GM12873 (cell line): ENCODE data around the gene KICS2.

Experiments used
- TF ChIP-seq, protein P1 (sequence below): IDR thresholded peaks from 2 replicates; pipeline ENCODE4 v1.5.1; 2012; ENCODE audit warnings: low read depth, mild to moderate bottlenecking, moderate library complexity, low read length, control low read depth; ENCODE audit not compliant: insufficient read depth; ENCODE audit errors: missing control alignments

Gene KICS2

DNA sequence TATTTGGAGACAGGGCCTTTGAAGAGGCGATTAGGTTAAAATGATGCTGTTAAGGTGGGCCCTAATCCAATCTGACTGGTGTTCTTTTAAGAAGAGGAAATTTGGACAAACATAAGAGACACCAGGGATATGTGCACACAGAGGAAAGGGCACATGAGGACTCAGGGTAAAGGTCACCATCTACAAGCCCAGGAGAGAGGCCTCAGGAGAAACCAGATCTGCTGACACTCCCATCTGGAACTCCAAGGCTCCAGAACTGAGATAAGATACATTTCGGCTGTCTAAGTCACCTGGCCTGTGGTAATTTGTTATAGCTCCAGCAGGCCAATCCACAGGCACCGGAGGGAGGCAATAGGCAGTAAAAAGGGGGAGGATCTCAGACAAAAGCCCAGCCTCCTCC is 48.6 kb downstream of the KICS2 start:
- TF ChIP-seq, protein P1, sequence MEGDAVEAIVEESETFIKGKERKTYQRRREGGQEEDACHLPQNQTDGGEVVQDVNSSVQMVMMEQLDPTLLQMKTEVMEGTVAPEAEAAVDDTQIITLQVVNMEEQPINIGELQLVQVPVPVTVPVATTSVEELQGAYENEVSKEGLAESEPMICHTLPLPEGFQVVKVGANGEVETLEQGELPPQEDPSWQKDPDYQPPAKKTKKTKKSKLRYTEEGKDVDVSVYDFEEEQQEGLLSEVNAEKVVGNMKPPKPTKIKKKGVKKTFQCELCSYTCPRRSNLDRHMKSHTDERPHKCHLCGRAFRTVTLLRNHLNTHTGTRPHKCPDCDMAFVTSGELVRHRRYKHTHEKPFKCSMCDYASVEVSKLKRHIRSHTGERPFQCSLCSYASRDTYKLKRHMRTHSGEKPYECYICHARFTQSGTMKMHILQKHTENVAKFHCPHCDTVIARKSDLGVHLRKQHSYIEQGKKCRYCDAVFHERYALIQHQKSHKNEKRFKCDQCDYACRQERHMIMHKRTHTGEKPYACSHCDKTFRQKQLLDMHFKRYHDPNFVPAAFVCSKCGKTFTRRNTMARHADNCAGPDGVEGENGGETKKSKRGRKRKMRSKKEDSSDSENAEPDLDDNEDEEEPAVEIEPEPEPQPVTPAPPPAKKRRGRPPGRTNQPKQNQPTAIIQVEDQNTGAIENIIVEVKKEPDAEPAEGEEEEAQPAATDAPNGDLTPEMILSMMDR: no peak
